PFSK-1 (cell line): ENCODE data around the gene KRTAP19-7.

Experiments
- FOXP2 ChIP-seq: optimal IDR thresholded peaks from 2 replicates; pipeline ENCODE3; 2011; ENCODE audit warnings: borderline replicate concordance, control low read depth, inconsistent platforms; ENCODE audit not compliant: insufficient read depth; ENCODE audit errors: extremely low read length, extremely low read depth
- POLR2AphosphoS5 ChIP-seq: IDR thresholded peaks from 2 replicates; pipeline ENCODE4 v1.6.1; 2012; ENCODE audit warnings: low read depth, mild to moderate bottlenecking, control low read depth, low read length, moderate library complexity
- SIN3A ChIP-seq: IDR thresholded peaks from 2 replicates; pipeline ENCODE4 v1.6.1; 2012; ENCODE audit warnings: mild to moderate bottlenecking, low read length, moderate library complexity, borderline replicate concordance; ENCODE audit not compliant: insufficient read depth
- TAF1 ChIP-seq: IDR thresholded peaks from 2 replicates; pipeline ENCODE4 v1.6.1; 2012; ENCODE audit warnings: low read length, control low read depth, borderline replicate concordance; ENCODE audit not compliant: insufficient read depth
- TF ChIP-seq, protein P1 (sequence below), 2 experiments: IDR thresholded peaks; 2 replicates each; pipeline versions ENCODE4 v1.6.1 to v1.8.0; 2011 to 2012; ENCODE audit warnings: low read depth in 2 of 2, low read length in 2 of 2, control low read depth in 1 of 2, inconsistent platforms in 1 of 2, mild to moderate bottlenecking in 1 of 2, moderate library complexity in 1 of 2; ENCODE audit not compliant: insufficient read depth in 1 of 2

KRTAP19-7 gene

GRCh38 chr21:30563630-30564029 lies 2.5 kb upstream of the KRTAP19-7 start:
- TF ChIP-seq SIN3A (no peak), TAF1 (no peak), POLR2AphosphoS5 (no peak), FOXP2 (no peak)
- TF ChIP-seq, protein P1, sequence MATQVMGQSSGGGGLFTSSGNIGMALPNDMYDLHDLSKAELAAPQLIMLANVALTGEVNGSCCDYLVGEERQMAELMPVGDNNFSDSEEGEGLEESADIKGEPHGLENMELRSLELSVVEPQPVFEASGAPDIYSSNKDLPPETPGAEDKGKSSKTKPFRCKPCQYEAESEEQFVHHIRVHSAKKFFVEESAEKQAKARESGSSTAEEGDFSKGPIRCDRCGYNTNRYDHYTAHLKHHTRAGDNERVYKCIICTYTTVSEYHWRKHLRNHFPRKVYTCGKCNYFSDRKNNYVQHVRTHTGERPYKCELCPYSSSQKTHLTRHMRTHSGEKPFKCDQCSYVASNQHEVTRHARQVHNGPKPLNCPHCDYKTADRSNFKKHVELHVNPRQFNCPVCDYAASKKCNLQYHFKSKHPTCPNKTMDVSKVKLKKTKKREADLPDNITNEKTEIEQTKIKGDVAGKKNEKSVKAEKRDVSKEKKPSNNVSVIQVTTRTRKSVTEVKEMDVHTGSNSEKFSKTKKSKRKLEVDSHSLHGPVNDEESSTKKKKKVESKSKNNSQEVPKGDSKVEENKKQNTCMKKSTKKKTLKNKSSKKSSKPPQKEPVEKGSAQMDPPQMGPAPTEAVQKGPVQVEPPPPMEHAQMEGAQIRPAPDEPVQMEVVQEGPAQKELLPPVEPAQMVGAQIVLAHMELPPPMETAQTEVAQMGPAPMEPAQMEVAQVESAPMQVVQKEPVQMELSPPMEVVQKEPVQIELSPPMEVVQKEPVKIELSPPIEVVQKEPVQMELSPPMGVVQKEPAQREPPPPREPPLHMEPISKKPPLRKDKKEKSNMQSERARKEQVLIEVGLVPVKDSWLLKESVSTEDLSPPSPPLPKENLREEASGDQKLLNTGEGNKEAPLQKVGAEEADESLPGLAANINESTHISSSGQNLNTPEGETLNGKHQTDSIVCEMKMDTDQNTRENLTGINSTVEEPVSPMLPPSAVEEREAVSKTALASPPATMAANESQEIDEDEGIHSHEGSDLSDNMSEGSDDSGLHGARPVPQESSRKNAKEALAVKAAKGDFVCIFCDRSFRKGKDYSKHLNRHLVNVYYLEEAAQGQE (IDR thresholded peaks at IDR 0.05; ENCODE audit: insufficient read depth in 1 of 2, low read depth in 2 of 2, low read length in 2 of 2): no peak

- TF ChIP-seq SIN3A: no peak
- TF ChIP-seq, protein P1 (IDR thresholded peaks at IDR 0.05; ENCODE audit: insufficient read depth in 1 of 2, low read depth in 2 of 2, low read length in 2 of 2): no peak
- no peak for TF ChIP-seq FOXP2
- TF ChIP-seq POLR2AphosphoS5: no peak
- TF ChIP-seq TAF1: no peak
Measured at GRCh38 chr21:30563072-30563471, 2.0 kb upstream of the KRTAP19-7 start.

DNA sequence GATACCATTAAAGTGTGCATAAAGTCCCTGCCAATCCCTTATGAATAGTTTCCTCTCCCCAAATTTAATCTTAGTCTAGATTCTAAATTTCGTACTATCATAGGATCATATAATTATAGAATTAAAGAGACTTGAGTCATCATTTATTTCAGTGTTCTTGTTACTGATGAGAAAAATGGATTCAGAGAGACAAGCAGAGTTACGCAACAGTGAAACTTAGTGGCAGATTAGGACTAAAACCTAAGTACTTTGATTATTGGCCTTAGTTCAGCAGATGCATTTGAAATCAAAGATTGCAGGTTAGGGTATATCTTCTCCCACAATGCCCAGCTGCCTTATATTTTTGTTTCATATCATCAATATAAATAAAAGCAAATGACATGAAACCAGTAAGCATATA lies 843 bp upstream of the KRTAP19-7 start:
- TF ChIP-seq SIN3A (no peak), FOXP2 (no peak), POLR2AphosphoS5 (no peak), TAF1 (no peak)
- TF ChIP-seq, protein P1 (IDR thresholded peaks at IDR 0.05; ENCODE audit: insufficient read depth in 1 of 2, low read depth in 2 of 2, low read length in 2 of 2): no peak

DNA sequence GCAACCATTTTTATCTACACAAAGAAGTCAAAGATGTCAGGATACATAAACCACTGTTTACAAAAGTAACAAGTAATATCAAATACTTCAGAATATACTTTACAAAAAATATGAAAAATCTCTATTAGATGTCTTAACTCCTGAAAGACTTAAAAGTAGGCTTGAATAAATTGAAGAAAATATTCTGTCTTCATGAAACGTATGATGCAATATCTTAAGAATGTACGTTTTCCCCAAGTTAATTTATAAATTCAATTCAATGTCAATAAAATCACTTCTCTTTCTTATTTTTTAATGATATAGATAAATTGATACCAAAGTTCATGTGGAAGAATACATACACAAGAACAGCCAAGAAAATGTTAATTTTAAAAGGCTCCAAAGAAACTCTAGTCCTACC lies 6.0 kb downstream of the KRTAP19-7 start:
- TF ChIP-seq POLR2AphosphoS5 (no peak), TAF1 (no peak), FOXP2 (no peak), SIN3A (no peak)
- TF ChIP-seq, protein P1 (IDR thresholded peaks at IDR 0.05; ENCODE audit: insufficient read depth in 1 of 2, low read depth in 2 of 2, low read length in 2 of 2): no peak

- TF ChIP-seq FOXP2: no peak
Measured at GRCh38 chr21:30552782-30553181, 8.3 kb downstream of the KRTAP19-7 start.

- no peak for TF ChIP-seq FOXP2
Measured at GRCh38 chr21:30541764-30542163, 19.4 kb downstream of the KRTAP19-7 start, which contains the start of gene KRTAP19-6. Gene KRTAP19-6 (minus strand): TSS chr21:30541864. CDS start chr21:30541833, 31 bp downstream.
